A549 (cell line): ENCODE measurements around the gene RBM39. TPM values are rescaled to one million over a fixed set of nuclear protein-coding genes. Genes with fewer than 3 reads are reported as not detected.
A peak's percentile ranks its signal among the peaks of the same experiment; 100 is the strongest.

Source experiments
- BHLHE40 ChIP-seq: IDR thresholded peaks from 2 replicates; pipeline ENCODE4 v1.6.1; 2012; ENCODE audit warnings: low read depth, low read length, inconsistent platforms
- CBX2 ChIP-seq: fragments of 200-600 bp; sonication (generic); IDR thresholded peaks from 2 replicates; pipeline ENCODE4 v1.6.1; 2016; ENCODE audit warnings: low read depth, mild to moderate bottlenecking, borderline replicate concordance
- CBX8 ChIP-seq: fragments of 200-600 bp; sonication (generic); IDR thresholded peaks from 2 replicates; pipeline ENCODE4 v1.6.1; 2016
- CEBPB ChIP-seq, 2 experiments: fragments of >200 bp in 1 of 2; sonication (Bioruptor Twin) in 1 of 2; formaldehyde crosslinking in 1 of 2; IDR thresholded peaks; 2 replicates each; pipeline ENCODE4 v1.6.1; 2012 to 2016
- CHD2 ChIP-seq: fragments of 150-350 bp; IDR thresholded peaks from 2 replicates; pipeline ENCODE4 v1.6.1; 2014; ENCODE audit warnings: low read length; ENCODE audit not compliant: partially characterized antibody
- EHF ChIP-seq: fragments of 250-450 bp; sonication (Bioruptor Pico); IDR thresholded peaks from 2 replicates; pipeline ENCODE4 v1.5.0; 2020; ENCODE audit warnings: mild to moderate bottlenecking
- EHMT2 ChIP-seq: fragments of 200-600 bp; sonication (generic); IDR thresholded peaks from 2 replicates; pipeline ENCODE4 v1.6.1; 2016; ENCODE audit warnings: antibody characterized with exemption, low read depth, mild to moderate bottlenecking, moderate library complexity
- EP300 ChIP-seq, 2 experiments: fragments of >200 bp; sonication (Bioruptor Twin); formaldehyde crosslinking; IDR thresholded peaks; 2 replicates in 1 of 2; 3 replicates in 1 of 2; pipeline ENCODE4 v1.6.1; 2016 to 2017
- ESRRA ChIP-seq: fragments of 150-350 bp; IDR thresholded peaks from 2 replicates; pipeline ENCODE4 v1.6.1; 2014; ENCODE audit warnings: mild to moderate bottlenecking, low read length, borderline replicate concordance
- FOSB ChIP-seq: fragments of 250-450 bp; sonication (Bioruptor Pico); IDR thresholded peaks from 2 replicates; pipeline ENCODE4 v1.5.0; 2020; ENCODE audit warnings: mild to moderate bottlenecking, moderate library complexity
- FOSL2 ChIP-seq, 2 experiments: fragments of 450-650 bp in 1 of 2; fragments of >200 bp in 1 of 2; sonication (Bioruptor Twin) in 1 of 2; formaldehyde crosslinking; IDR thresholded peaks; 2 replicates each; pipeline versions ENCODE4 v1.5.0 to v1.6.1; 2016 to 2020; ENCODE audit warnings: mild to moderate bottlenecking in 1 of 2, moderate library complexity in 1 of 2
- GATA3 ChIP-seq: IDR thresholded peaks from 2 replicates; pipeline ENCODE4 v1.6.1; 2012; ENCODE audit warnings: borderline replicate concordance
- HOXB5 ChIP-seq: fragments of 250-450 bp; sonication (Bioruptor Pico); IDR thresholded peaks from 2 replicates; pipeline ENCODE4 v1.5.0; 2020; ENCODE audit warnings: mild to moderate bottlenecking, moderate library complexity
- JUNB ChIP-seq: fragments of >200 bp; sonication (Bioruptor Twin); formaldehyde crosslinking; IDR thresholded peaks from 2 replicates; pipeline ENCODE4 v1.6.1; 2016
- KDM5A ChIP-seq: fragments of 200-600 bp; sonication (generic); IDR thresholded peaks from 2 replicates; pipeline ENCODE4 v1.6.1; 2016; ENCODE audit warnings: antibody characterized with exemption, mild to moderate bottlenecking
- MAFK ChIP-seq: fragments of 450-650 bp; IDR thresholded peaks from 2 replicates; pipeline ENCODE4 v1.6.1; 2014; ENCODE audit not compliant: partially characterized antibody
- MAZ ChIP-seq: fragments of 150-350 bp; IDR thresholded peaks from 2 replicates; pipeline ENCODE4 v1.6.1; 2014; ENCODE audit warnings: antibody characterized with exemption, low read depth, low read length, borderline replicate concordance
- MYC ChIP-seq: IDR thresholded peaks from 2 replicates; pipeline ENCODE4 v1.6.1; 2012; ENCODE audit warnings: mild to moderate bottlenecking, inconsistent platforms, low read length, improper control_type of control experiment, borderline replicate concordance
- NFE2L2 ChIP-seq: fragments of 150-350 bp; conservative IDR thresholded peaks from 2 replicates; pipeline ENCODE4 v1.6.1; 2014; ENCODE audit warnings: low read length
- NPAS2 ChIP-seq: fragments of 250-450 bp; sonication (Bioruptor Pico); IDR thresholded peaks from 2 replicates; pipeline ENCODE4 v1.8.0; 2022; ENCODE audit warnings: mild to moderate bottlenecking, moderate library complexity, borderline replicate concordance
- PHF8 ChIP-seq: fragments of 200-600 bp; sonication (generic); IDR thresholded peaks from 2 replicates; pipeline ENCODE4 v1.6.1; 2016; ENCODE audit warnings: low read depth, mild to moderate bottlenecking, antibody characterized with exemption, moderate library complexity, borderline replicate concordance
- POLR2AphosphoS2 ChIP-seq: conservative IDR thresholded peaks from 2 replicates; pipeline ENCODE4 v1.6.1; 2012; ENCODE audit warnings: low read length, improper control_type of control experiment, inconsistent platforms
- RAD21 ChIP-seq, 2 experiments: fragments of >200 bp in 1 of 2; sonication (Bioruptor Twin) in 1 of 2; formaldehyde crosslinking in 1 of 2; IDR thresholded peaks in 1 of 2; conservative IDR thresholded peaks in 1 of 2; 2 replicates in 1 of 2; 3 replicates in 1 of 2; pipeline ENCODE4 v1.6.1; 2012 to 2018; ENCODE audit warnings: inconsistent platforms in 1 of 2
- RARB ChIP-seq: fragments of 250-450 bp; sonication (Bioruptor Pico); IDR thresholded peaks from 2 replicates; pipeline ENCODE4 v1.8.0; 2021; ENCODE audit warnings: mild to moderate bottlenecking, moderate library complexity
- RCOR1 ChIP-seq: fragments of 150-350 bp; IDR thresholded peaks from 2 replicates; pipeline ENCODE4 v1.6.1; 2014; ENCODE audit warnings: antibody characterized with exemption, low read length, low read depth
- RNF2 ChIP-seq: fragments of 200-600 bp; sonication (generic); IDR thresholded peaks from 2 replicates; pipeline ENCODE4 v1.6.1; 2016; ENCODE audit warnings: low read depth, mild to moderate bottlenecking, antibody characterized with exemption, moderate library complexity, borderline replicate concordance
- TFCP2L1 ChIP-seq: fragments of 250-450 bp; sonication (Bioruptor Pico); IDR thresholded peaks from 2 replicates; pipeline ENCODE4 v1.5.0; 2021; ENCODE audit warnings: mild to moderate bottlenecking
- ZC3H11A ChIP-seq: fragments of 450-650 bp; IDR thresholded peaks from 2 replicates; pipeline ENCODE4 v1.6.1; 2014; ENCODE audit warnings: antibody characterized with exemption, mild to moderate bottlenecking
- ZFP36 ChIP-seq: fragments of 450-650 bp; IDR thresholded peaks from 2 replicates; pipeline ENCODE4 v1.6.1; 2014; ENCODE audit warnings: borderline replicate concordance; ENCODE audit not compliant: partially characterized antibody
- ZNF302 ChIP-seq: fragments of 250-450 bp; sonication (Bioruptor Pico); IDR thresholded peaks from 2 replicates; pipeline ENCODE4 v1.9.0; 2021; ENCODE audit warnings: inconsistent platforms, mild to moderate bottlenecking, moderate library complexity
- polyA plus RNA-seq, 4 experiments: library from polyadenylated mRNA; depleted of rRNA in 3 of 4; stranded (reverse); fragments of >200 nt; fragmentation: RNase III in 1 of 4; extraction: RNeasy Plus Mini Kit Qiagen cat#74134 plus additional on column Dnase treatment in 1 of 4; gene quantifications; 2 replicates in 3 of 4; 3 replicates in 1 of 4; pipeline ENCODE4 v1.2.3, GENCODE V29; 2011 to 2017
- TF ChIP-seq, protein P1 (sequence below): IDR thresholded peaks from 2 replicates; pipeline ENCODE4 v1.6.1; 2012; ENCODE audit warnings: low read depth, borderline replicate concordance
- TF ChIP-seq, protein P2 (sequence below): fragments of >200 bp; sonication (Bioruptor Twin); formaldehyde crosslinking; IDR thresholded peaks from 3 replicates; pipeline ENCODE4 v1.6.1; 2016
- TF ChIP-seq, protein P3 (sequence below): fragments of 250-450 bp; sonication (Bioruptor Pico); IDR thresholded peaks from 2 replicates; pipeline ENCODE4 v1.5.0; 2020; ENCODE audit warnings: low read depth, mild to moderate bottlenecking, moderate library complexity
- TF ChIP-seq, protein P4 (sequence below): IDR thresholded peaks from 2 replicates; pipeline ENCODE4 v1.6.1; 2012
- TF ChIP-seq, protein P5 (sequence below): fragments of >200 bp; sonication (Bioruptor Twin); formaldehyde crosslinking; IDR thresholded peaks from 3 replicates; pipeline ENCODE4 v1.5.1; 2016
- TF ChIP-seq, protein P6 (sequence below): fragments of 150-350 bp; IDR thresholded peaks from 2 replicates; pipeline ENCODE4 v1.6.1; 2014; ENCODE audit warnings: low read depth, mild to moderate bottlenecking, low read length

Gene RBM39
- polyA plus RNA-seq, 2 of the 4 experiments (the other 2 are of a cell fraction): 127 to 212 TPM

DNA sequence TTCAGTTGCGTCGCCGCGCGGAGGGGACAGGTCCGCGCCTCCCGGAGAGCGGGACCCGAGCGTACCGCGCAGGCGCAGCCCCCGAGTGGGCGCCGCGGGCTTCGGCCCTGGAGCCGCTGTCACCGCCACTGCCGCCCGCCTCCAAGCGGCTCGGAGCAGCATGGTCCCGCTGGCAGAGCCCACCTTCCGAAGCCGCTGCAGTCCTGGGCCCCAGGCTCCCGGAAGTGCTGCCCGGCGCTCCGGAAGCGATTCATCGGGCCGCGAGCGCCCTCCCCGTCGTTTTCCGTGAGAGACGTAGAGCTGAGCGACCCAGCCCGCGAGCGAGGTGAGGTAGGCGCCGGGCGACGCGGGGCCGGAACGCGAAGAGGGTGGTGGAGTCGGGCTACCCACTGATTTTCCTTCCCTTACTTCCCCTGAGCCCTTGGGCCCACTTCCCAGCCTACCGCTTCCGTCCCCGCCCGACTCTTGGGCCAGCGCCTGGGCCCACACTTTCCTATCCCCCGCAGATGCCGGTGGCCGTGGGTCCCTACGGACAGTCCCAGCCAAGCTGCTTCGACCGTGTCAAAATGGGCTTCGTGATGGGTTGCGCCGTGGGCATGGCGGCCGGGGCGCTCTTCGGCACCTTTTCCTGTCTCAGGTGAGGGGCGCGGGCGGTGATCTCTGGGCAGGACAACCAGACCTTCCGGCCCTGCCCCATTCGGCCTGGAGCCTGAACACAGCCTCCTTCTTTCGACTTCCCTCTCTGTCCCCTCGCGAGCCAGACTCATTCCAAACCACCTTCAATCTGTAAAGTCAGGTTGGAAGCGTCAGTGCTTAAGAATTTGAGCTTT is 42.7 kb downstream of the RBM39 start, which contains the start of the genes NFS1 and ROMO1 (continued):
- TF ChIP-seq, protein P1, sequence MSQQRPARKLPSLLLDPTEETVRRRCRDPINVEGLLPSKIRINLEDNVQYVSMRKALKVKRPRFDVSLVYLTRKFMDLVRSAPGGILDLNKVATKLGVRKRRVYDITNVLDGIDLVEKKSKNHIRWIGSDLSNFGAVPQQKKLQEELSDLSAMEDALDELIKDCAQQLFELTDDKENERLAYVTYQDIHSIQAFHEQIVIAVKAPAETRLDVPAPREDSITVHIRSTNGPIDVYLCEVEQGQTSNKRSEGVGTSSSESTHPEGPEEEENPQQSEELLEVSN: peak; percentile 64; the same call in 1 of the 2 replicates
- TF ChIP-seq ZC3H11A (peak; percentile 20; the same call in 1 of the 2 replicates), FOSL2 (IDR thresholded peaks at IDR 0.05) (no peak), FOSL2 (CRISPR knock-in tag; IDR thresholded peaks at IDR 0.05) (no peak), MAZ (no peak), TFCP2L1 (no peak), CBX2 (no peak), CHD2 (no peak), CEBPB (IDR thresholded peaks at IDR 0.05) (no peak), RCOR1 (no peak), ZFP36 (no peak), BHLHE40 (no peak), POLR2AphosphoS2 (no peak; the same call in none of the 2 replicates), ESRRA (no peak), JUNB (no peak), CBX8 (no peak), FOSB (CRISPR knock-in tag) (no peak), GATA3 (no peak), ZNF302 (no peak), RAD21 (conservative IDR thresholded peaks at IDR 0.05 in 1 of 2, IDR thresholded peaks at IDR 0.05 in 1 of 2) (peak in 1 of 2 experiments; percentile 17; a peak in 1 of 5 replicates), EHF (CRISPR knock-in tag) (no peak), RARB (CRISPR knock-in tag) (no peak), KDM5A (peak; percentile 57; the same call in 1 of the 2 replicates), RNF2 (no peak), EHMT2 (no peak), MAFK (no peak), PHF8 (peak; percentile 93), NFE2L2 (no peak), HOXB5 (no peak), NPAS2 (CRISPR knock-in tag) (no peak), EP300 (IDR thresholded peaks at IDR 0.05) (no peak), MYC (no peak)
- TF ChIP-seq, protein P2, sequence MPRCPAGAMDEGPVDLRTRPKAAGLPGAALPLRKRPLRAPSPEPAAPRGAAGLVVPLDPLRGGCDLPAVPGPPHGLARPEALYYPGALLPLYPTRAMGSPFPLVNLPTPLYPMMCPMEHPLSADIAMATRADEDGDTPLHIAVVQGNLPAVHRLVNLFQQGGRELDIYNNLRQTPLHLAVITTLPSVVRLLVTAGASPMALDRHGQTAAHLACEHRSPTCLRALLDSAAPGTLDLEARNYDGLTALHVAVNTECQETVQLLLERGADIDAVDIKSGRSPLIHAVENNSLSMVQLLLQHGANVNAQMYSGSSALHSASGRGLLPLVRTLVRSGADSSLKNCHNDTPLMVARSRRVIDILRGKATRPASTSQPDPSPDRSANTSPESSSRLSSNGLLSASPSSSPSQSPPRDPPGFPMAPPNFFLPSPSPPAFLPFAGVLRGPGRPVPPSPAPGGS: peak; percentile 71; the same call in 2 of the 3 replicates
- TF ChIP-seq, protein P3, sequence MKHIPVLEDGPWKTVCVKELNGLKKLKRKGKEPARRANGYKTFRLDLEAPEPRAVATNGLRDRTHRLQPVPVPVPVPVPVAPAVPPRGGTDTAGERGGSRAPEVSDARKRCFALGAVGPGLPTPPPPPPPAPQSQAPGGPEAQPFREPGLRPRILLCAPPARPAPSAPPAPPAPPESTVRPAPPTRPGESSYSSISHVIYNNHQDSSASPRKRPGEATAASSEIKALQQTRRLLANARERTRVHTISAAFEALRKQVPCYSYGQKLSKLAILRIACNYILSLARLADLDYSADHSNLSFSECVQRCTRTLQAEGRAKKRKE: no peak
- TF ChIP-seq, protein P4, sequence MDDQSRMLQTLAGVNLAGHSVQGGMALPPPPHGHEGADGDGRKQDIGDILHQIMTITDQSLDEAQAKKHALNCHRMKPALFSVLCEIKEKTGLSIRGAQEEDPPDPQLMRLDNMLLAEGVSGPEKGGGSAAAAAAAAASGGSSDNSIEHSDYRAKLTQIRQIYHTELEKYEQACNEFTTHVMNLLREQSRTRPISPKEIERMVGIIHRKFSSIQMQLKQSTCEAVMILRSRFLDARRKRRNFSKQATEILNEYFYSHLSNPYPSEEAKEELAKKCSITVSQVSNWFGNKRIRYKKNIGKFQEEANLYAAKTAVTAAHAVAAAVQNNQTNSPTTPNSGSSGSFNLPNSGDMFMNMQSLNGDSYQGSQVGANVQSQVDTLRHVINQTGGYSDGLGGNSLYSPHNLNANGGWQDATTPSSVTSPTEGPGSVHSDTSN: peak; percentile 64; the same call in 1 of the 2 replicates
- TF ChIP-seq, protein P5, sequence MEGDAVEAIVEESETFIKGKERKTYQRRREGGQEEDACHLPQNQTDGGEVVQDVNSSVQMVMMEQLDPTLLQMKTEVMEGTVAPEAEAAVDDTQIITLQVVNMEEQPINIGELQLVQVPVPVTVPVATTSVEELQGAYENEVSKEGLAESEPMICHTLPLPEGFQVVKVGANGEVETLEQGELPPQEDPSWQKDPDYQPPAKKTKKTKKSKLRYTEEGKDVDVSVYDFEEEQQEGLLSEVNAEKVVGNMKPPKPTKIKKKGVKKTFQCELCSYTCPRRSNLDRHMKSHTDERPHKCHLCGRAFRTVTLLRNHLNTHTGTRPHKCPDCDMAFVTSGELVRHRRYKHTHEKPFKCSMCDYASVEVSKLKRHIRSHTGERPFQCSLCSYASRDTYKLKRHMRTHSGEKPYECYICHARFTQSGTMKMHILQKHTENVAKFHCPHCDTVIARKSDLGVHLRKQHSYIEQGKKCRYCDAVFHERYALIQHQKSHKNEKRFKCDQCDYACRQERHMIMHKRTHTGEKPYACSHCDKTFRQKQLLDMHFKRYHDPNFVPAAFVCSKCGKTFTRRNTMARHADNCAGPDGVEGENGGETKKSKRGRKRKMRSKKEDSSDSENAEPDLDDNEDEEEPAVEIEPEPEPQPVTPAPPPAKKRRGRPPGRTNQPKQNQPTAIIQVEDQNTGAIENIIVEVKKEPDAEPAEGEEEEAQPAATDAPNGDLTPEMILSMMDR: 0 out of 3 replicates have a peak, but pooled peaks have one; percentile 10
- TF ChIP-seq, protein P6, sequence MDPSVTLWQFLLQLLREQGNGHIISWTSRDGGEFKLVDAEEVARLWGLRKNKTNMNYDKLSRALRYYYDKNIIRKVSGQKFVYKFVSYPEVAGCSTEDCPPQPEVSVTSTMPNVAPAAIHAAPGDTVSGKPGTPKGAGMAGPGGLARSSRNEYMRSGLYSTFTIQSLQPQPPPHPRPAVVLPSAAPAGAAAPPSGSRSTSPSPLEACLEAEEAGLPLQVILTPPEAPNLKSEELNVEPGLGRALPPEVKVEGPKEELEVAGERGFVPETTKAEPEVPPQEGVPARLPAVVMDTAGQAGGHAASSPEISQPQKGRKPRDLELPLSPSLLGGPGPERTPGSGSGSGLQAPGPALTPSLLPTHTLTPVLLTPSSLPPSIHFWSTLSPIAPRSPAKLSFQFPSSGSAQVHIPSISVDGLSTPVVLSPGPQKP: no peak
